Measurements from ENCODE around the gene TEAD2.

GRCh38 chr19:49335784-49336481, 26.3 kb downstream of the TEAD2 start:
- no peak for TF ChIP-seq CTCF (IDR thresholded peaks at IDR 0.05)
- no peak for TF ChIP-seq POLR2A (IDR thresholded peaks at IDR 0.05)

Data from adrenal gland (tissue), 5 donors.